ENCODE measurements around the gene CSF1R.
"Not testable (repeated sequence)": the region's sequence is repeated elsewhere in the genome, so short reads cannot be mapped to it uniquely, and the experiment has no call there.

CSF1R gene

GRCh38 chr5:150055326-150056074 is 30.9 kb downstream of the CSF1R start:
- DNase-seq (ENCODE audit: low read depth in 3 of 3), result no peak

- DNase-seq (ENCODE audit: low read depth in 3 of 3), result no peak
These were observed 31.8 kb downstream of the CSF1R start for GRCh38 chr5:150054569-150054968.

GRCh38 chr5:150053713-150054392 is 32.5 kb downstream of the CSF1R start:
- no peak for DNase-seq (ENCODE audit: low read depth in 3 of 3)

- no peak for DNase-seq (ENCODE audit: low read depth in 3 of 3)
These were observed 33.2 kb downstream of the CSF1R start for GRCh38 chr5:150052956-150053712.

- DNase-seq (ENCODE audit: low read depth in 3 of 3), result no peak
These were observed 34.0 kb downstream of the CSF1R start for GRCh38 chr5:150052226-150052955.

GRCh38 chr5:150051657-150052195 is 34.6 kb downstream of the CSF1R start:
- no peak for DNase-seq (ENCODE audit: low read depth in 3 of 3)

GRCh38 chr5:150050172-150050811 is 36.1 kb downstream of the CSF1R start:
- not testable (repeated sequence) for DNase-seq (ENCODE audit: low read depth in 3 of 3)

- no peak for DNase-seq (ENCODE audit: low read depth in 3 of 3)
These were observed 40.3 kb downstream of the CSF1R start for GRCh38 chr5:150046031-150046430.

- no peak for DNase-seq (ENCODE audit: low read depth in 3 of 3)
These were observed 40.8 kb downstream of the CSF1R start for GRCh38 chr5:150045549-150045948.

- DNase-seq (ENCODE audit: low read depth in 3 of 3), result no peak
These were observed 41.6 kb downstream of the CSF1R start for GRCh38 chr5:150044712-150045111.

GRCh38 chr5:150044329-150044681 is 42.0 kb downstream of the CSF1R start:
- no peak for DNase-seq (ENCODE audit: low read depth in 3 of 3)

GRCh38 chr5:150043657-150044328 is 42.6 kb downstream of the CSF1R start:
- DNase-seq (ENCODE audit: low read depth in 3 of 3), result no peak

- no peak for DNase-seq (ENCODE audit: low read depth in 3 of 3)
These were observed 43.9 kb downstream of the CSF1R start for GRCh38 chr5:150042459-150042858.

- DNase-seq (ENCODE audit: low read depth in 3 of 3), result no peak
These were observed 47.8 kb downstream of the CSF1R start for GRCh38 chr5:150038547-150038946.

- no peak for DNase-seq (ENCODE audit: low read depth in 3 of 3)
These were observed 49.8 kb downstream of the CSF1R start for GRCh38 chr5:150036513-150036912.

GRCh38 chr5:150035139-150035895 is 51.0 kb downstream of the CSF1R start:
- DNase-seq (ENCODE audit: low read depth in 3 of 3), result no peak

GRCh38 chr5:150034662-150035061 is 51.7 kb downstream of the CSF1R start:
- DNase-seq (ENCODE audit: low read depth in 3 of 3), result no peak

- no peak for DNase-seq (ENCODE audit: low read depth in 3 of 3)
These were observed 53.0 kb downstream of the CSF1R start for GRCh38 chr5:150033334-150033733.

GRCh38 chr5:150028047-150028446 is 58.3 kb downstream of the CSF1R start:
- DNase-seq (ENCODE audit: low read depth in 3 of 3), result not testable (repeated sequence)

- DNase-seq (ENCODE audit: low read depth in 3 of 3), result no peak
These were observed 59.6 kb downstream of the CSF1R start for GRCh38 chr5:150026682-150027172.

Measured in stimulated activated CD4-positive, alpha-beta T cell treated with anti-CD3 and anti-CD28 coated beads, TNF-alpha, amount 100 ng/mL, for 24 hours (primary cell).